HG02588 (cell line): ENCODE results near the gene L3MBTL1.

Experiments
- ATAC-seq: cut with Tn5 transposase; IDR thresholded peaks from one replicate; pipeline ENCODE4 v1.9.1; 2021; ENCODE audit warnings: mild to moderate bottlenecking, moderate library complexity; ENCODE audit not compliant: unreplicated experiment

The L3MBTL1 gene

DNA sequence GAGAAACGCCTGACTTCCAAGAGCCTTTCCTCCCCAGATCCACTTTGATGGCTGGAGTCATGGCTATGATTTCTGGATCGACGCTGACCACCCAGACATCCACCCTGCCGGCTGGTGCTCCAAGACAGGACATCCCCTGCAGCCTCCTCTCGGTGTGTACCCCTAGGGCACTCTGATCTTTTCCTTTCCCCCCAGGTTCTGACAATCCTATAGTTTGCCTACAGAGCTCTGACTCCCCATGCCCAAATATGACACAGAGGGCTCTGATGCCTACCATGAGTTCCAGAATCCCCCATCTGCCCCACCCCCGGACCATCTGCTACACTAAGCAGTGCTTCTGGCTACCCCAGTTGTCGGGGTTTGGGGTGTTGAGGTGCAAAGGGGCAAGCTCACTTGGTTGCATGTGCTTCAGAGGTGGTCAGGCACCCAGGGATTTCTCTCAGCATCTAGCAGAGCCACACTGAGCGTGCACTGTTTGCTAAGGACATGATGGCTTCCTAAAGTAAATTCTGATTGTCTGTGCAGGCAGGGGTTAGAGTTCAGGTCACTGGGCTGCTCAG is 27.4 kb downstream of the L3MBTL1 start:
- ATAC-seq, result no peak

DNA sequence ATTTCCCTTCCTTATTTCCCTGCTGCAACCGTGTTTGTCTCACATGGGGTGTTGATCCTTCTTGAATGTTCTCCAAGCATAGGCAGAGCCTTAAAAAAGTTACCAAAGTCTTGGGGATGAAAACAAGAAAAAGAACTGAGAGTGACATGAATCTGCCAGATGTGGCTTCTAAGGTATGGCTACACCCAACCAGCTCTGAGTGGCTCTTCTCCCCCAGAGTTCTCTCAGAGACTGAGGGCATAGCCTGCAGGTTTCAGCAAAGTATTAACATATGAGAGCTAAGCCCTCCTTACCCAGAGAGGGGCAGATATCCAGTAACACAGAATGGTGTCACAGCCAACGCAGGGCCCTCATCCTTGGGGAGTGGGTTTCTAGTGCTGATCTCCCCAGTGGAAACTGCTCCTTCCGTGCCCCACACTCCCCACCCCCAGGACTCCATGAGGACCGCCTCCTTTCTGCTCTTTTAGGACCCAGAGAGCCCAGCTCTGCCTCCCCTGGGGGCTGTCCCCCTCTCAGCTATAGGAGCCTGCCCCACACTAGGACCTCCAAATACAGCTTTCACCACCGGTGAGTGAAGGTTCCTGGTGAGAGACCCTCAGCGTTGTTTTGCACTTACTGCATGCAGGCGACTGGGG is 28.0 kb downstream of the L3MBTL1 start:
- ATAC-seq, result no peak

DNA sequence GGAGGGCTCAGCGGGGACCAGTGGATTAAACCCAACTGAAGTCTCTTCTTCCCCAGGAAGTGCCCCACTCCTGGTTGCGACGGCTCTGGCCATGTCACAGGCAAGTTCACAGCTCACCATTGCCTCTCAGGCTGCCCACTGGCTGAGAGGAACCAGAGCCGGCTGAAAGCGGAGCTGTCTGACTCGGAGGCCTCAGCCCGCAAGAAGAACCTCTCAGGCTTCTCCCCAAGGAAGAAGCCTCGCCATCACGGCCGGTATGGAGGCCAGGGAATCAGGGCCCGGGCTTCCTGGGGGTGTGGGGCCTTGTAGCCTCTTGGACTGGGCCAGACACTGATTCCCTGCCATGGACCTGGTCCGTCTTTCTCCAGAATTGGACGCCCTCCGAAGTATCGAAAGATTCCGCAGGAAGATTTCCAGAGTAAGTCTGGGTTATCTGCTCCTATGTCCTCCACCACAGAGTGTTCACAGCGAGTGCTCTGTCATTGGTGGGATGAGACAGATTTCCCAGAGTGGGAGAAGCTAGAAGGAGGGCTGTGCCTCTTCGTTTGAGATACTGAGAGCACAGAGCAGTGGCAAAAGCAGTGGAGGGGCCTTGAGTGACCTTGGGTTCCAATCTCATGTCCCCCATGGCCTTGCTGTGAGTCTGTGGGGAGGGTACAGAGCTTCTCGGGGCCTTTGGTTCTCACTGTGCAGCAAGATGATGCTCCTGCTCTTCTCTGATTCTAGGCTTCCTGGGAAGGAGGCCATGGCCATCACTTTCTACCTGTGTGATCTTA is 28.7 kb downstream of the L3MBTL1 start:
- no peak for ATAC-seq

DNA sequence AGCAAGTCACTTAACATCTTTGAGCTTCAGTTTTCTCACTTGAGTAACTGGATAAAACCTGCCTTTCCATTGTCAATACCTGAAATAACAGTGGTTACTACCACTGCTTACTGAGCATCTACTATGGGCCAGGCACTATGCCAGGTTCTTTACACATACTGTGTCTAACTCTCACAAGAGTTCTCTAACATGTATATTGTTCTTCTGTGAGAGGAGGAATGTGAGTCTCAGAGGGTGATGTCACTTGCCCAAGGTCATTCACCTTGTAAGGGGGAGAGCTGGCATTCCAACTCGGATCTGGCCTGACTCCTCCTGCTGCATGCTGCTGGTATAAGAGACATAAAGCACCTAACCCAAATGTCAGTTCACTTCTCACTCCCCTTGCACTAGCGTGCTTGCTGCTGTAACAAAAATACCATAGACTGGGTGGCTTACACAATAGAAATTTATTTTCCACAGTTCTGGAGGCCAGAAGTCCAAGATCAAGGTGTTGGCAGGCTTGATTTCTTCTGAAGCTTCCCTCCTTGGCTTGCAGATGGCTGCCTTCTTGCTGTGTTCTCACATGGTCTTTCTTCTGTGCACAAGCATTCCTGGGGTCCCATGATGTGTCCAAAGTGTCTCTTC is 29.4 kb downstream of the L3MBTL1 start:
- no peak for ATAC-seq

DNA sequence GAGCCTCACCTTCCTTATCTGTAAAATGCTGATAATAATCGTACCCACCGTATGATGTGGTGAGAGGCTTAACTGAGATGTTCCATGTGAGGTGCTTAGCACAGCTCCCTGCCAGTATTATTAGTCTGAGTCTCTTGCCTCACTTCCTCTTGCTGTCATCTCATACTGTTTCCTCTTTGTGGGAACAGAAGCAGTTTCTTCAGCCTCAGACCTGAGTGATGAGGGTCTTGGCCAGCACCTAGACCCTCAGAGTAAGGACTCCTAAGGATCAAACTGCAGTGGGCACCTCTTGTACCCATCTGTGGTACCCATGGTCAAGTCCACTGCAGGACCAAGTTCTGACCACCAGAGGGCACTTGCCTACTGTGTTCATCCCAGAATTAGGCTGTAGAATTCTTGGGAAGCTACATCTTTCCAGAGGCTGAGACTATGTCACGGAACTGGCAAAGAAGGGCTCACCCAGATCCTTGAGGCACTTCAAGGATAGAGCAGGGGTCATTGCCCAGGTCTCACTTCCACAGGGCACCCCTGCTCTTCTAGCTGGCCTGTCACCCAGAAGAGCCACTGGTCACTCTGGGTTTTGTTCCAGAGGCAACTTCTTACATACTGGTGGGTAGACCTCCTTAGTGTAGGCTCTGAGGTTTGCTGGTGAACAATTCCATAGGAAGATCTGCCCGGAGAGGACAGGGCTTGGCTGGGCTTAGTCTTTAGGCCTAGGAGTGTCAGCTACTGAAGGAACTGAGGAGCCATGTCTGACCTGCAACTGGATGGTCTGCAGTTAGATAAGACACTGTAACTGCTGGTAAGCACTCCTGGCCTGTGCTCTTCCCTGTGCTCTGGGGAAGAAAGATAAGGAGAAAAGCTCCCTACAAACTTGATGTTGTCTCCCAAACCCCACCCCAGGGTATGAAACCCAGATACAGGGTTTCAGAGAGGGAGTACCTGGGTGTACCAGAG is 30.7 kb downstream of the L3MBTL1 start:
- no peak for ATAC-seq

DNA sequence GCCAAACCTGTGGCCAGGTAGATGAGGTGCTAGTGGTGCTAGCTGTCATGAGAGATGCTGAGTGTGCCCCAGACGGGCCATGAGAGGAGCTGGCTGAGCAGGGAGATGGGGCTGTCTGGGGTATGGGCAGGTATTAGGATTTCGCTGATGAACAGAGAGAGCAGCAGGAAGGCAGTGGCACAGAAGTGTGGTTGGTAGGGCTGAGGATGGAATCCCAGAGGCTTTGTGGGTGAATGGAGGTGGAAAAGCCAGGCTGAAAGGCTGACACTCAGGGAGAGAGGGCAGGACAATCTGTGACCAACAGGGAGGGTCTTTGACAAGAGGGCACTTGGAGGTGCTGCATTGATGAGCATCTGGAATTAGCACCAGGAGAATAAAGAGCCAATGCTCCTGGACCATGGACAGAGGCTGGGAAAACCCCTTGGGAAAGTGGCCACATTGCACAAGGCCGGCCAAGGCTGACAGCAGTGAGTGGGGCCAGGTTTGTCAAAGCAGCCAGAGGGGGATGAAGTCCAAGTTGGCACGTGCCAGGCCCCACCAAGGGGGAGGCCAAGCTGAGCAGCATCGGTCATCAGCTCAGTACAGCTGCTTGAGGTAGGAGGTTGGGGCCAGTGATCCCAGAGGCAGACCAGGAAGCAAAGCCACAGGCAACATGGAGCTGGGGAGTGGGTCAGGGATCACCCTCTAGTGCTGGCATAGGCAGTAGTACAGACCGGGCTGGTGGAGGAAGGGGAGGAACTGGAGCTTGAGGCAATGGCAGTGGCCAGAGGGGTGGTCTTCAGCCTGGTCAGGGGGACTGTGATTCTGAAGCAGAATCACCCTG is 31.6 kb downstream of the L3MBTL1 start:
- no peak for ATAC-seq

DNA sequence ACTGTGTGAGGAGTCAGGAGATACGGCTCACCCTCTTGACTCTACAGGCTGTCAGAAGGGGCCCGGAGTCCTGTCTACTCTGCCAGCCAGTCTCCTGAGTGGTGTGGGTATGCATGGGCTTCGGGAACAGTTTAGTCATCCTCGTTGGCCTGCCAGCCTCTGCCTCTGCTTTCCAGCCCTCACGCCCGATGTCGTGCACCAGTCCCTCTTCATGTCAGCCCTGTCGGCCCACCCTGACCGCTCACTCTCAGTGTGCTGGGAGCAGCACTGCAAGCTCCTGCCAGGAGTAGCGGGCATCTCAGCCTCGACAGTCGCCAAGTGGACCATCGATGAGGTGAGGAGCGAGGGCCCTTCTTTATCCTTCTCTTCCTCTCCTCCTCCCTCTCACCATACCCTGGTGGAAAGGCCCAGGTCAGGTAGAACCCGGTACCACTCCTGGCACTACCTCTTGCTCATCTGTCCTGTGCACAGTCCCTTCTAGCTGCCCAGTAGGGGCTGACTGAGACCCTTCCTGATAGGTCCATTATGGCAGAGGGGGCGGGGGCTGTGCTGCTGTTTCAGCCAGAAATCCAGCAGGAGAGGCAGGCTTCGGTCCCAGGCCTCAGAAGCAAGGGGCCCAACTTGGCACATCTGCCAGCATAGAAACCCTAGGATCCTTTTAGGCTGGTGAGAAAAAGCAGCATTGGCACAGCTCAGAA is 32.6 kb downstream of the L3MBTL1 start:
- ATAC-seq, result no peak

DNA sequence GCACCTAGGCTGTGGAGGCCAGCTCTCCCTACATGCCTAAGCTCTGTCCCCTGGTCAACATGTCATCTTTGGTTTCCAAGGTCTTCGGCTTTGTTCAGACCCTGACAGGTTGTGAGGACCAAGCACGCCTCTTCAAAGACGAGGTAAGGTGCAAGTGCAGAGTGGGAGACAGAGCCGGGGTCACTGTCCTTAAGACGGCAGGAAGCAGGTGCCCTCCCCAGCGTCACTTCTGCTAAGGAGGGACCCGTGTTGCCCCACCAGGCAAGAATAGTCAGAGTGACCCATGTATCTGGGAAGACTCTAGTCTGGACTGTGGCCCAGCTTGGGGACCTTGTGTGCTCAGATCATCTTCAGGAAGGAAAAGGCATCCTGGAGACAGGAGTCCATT is 33.2 kb downstream of the L3MBTL1 start:
- no peak for ATAC-seq

DNA sequence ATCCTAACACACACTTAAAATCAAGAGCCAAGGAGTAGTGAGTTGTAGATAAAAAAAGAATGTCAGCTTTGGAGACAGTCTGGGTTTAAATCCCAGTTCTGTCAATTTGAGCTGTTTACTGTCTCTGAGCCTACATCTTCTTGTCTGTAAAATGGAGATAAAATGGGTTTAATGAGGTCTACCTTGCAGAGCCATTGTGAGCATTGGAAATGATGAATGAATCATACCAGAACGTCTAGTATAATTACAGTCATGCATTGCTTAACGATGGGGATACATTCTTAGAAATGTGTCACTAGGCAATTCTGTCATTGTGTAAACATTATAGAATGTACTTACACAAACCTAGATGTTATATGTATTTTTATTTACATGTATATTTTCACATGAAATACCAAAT is 33.7 kb downstream of the L3MBTL1 start:
- ATAC-seq, result no peak

DNA sequence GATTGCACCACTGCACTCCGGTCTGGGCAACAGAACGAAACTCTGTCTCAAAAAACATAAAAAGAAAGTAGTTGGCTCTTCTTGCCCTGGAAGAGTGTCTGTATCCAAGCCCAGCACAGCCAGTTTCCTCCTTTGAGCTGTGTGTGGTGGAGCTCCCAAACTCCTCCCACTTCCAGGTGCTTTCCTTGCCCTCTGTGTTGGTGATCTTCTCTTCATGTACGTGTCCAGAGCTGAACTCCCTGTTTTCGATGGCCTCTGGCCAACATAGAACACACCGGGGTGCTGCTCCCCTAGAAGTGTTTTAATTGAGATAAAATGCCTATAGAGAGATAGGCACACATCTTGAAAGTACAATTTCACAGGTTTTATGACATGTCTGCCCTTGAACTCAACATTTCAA is 34.7 kb downstream of the L3MBTL1 start:
- ATAC-seq, result no peak

DNA sequence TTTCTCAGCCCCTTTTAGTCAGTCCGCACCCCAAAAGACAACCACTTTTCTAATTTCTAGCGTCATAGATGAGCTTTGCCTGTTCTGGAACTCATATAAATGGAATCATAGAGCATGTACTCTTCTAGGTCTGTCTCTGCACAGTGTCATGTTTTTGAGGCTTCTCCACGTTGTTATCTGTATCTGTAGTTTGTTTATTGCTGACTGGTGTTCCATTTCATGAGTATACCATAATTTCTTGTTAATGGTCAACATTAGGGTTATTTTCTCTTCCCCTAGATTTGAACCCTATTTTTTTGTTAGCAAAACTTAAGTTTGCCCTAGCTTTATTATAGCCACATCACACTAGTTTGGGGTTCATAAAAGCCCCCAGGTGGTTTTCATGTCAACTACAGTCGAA is 35.2 kb downstream of the L3MBTL1 start:
- no peak for ATAC-seq

DNA sequence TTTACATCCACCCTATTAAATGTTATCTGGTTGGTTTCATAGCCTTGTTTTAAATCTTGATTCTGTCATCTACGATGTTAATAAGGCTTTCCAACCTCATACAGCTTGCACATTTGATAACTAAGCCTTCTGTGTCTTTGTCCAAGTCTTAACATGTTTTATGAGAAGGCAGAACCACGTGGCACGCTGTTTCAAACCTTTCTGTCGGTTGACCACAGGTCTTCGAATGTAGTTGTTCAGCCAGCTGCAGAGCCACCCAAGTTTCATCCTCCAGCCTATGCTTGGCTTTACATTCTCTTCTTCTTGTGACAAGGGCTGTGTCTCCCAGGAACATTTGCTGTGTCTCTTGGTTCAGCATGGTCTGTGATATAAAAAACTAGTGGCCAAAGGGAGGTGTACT is 35.6 kb downstream of the L3MBTL1 start:
- ATAC-seq, result no peak

DNA sequence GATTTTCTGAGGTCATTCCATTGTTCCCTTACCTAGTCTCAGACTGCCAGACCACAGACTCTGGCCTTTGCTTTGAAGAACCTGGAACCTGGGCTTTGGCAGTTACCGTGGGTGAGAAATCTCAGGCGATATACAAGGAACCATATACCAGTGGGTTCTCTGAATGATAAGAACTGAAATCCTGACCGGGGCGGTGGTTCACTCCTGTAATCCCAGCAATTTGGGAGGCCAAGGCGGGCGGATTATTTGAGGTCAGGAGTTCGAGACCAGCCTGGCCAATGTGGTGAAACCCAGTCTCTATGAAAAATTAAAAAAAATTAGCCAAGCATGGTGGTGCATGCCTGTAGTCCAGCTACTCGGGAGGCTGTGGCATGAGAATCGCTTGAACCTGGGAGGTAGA is 37.0 kb downstream of the L3MBTL1 start:
- no peak for ATAC-seq

DNA sequence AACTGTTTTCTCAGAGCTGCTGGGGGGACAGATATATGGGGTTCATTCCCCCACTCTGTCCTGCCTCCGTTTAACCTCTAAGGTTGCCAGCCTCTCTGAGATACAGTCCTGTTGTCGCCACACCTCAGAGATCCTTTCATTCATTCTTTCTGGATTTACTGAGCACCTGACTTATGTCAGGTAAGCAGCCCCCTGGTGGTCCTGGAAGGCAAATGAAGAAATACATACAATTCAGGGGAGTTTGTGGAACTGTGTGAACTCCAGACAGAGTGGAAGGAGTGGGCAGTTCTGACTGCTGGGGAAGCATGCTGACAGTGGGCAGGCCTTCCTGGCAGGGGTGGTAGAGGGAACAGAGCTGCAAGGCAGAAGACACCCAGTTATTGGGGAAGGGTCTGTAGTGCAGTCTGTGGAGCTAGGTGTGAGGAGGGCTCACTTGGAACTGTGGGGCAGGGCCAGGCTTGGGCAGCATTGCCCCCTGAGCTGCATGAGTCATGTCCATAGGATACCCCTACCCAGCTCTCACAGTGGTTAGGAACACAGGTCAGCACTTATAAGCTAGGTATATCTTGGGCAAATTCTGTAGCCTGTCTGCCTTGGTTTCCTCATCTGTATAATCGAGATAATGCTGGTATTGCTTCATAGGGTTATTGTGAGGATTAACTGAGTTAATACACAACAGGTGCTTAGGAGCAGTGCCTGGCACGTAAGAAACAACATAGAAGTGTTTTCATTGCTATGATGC is 38.5 kb downstream of the L3MBTL1 start:
- ATAC-seq, result no peak

DNA sequence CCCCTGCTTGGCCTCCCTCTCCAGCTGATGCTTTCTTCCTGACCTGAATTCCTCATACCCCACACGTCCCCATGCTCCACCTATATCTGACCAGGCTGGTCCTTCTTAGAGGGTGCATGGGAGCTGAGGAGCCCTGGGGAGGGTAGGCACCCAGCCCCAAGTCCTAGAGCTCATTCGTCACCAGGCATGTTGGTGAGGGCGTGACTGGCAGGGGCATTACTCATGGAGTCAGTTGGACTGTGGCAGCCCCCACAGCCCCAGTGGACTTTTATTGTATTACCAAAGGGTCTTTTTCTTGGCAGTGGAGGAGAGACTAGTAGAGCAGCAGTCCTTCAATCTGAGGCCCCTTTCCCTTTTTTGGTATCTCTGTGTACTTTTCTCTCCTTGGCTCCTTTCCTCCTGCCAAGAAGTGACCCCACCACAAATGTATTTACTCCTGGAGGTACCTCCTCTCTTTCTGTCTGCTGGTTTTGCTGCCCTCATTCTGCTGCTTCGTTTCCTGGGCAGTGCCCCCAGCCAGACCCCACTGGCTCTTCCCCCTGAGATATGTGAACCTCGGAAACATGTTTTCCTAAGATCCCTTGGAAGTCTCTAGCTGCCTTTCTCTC is 40.9 kb downstream of the L3MBTL1 start:
- ATAC-seq, result no peak

DNA sequence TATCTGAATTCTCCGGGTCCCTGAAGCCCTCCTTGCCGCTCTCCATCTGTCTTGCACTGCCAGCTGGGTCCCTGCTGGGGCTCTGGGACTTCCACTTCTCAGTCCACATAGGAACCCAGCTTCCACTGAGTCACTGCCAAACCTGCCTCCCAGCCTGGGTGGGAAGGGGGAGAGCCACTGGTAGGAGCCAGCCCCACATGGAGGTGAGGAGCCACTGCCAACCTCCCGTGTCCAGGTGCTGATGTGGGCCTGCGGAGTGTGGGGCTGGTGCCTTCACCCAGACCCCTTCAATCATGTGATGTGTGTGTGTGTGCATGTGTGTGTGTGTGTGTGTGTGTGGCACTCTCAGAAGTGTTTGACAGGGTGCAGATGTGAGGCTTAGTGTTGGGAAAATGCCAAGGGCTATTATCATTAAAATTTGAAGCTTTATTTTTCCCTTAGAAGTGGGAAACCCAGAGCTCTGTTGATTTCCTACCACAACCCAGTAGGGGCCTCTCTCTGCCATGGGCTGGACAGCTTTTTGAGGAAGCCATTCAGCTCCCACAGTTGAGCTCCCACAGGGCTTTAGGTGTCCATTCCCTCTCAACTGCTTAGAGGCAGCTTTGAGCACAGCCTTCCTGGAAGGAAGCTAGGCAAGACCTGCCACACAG is 42.0 kb downstream of the L3MBTL1 start:
- ATAC-seq, result no peak

DNA sequence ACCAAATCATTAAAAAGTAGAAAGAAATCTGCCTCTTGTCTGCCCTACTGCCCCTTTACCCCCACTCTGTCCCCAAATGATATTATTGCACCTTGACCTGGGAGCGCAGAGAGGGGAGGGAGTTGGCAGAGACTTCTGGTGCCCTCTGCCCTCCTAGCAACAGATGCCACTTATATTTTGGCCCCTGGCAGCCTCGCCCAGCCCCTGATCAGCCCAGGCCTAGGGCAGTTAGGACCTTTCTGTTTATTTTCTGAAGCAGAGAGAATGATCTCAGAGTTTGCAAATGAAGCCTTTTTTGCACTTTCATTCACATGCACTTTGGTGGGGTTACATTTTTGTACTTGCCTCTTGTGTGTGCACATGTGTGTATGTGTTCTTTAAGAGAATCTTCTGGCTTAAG is 43.0 kb downstream of the L3MBTL1 start:
- no peak for ATAC-seq

DNA sequence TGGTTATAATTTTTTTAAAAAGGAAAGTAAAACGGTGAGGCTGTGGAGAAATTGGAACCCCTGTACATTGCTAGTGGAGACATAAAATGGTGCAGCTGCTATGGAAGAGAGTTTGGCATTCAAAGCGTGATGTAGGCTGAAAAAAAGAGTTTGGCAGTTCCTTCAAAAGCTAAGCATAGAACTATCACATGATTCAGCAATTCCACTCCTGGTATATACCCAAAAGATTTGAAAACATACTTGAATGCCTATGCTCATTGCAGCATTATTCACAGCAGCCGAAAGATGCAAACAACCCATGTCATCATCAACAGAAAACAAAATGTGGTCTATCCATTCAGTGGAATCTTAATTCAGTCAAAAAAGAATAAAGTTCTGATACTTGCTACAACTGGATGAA is 46.9 kb downstream of the L3MBTL1 start:
- no peak for ATAC-seq
